GM18873 (cell line): ENCODE data around the gene PTBP3.
"Not testable (repeated sequence)": the region's sequence is repeated elsewhere in the genome, so short reads cannot be mapped to it uniquely, and the experiment has no call there.

Experiments used
- ATAC-seq: cut with Tn5 transposase; IDR thresholded peaks from one replicate; pipeline ENCODE4 v1.9.1; 2021; ENCODE audit warnings: mild to moderate bottlenecking, moderate library complexity, moderate number of reproducible peaks; ENCODE audit not compliant: unreplicated experiment, low FRiP score

Gene PTBP3

GRCh38 chr9:112274600-112274999 lies 58.8 kb downstream of the PTBP3 start:
- no peak for ATAC-seq

- ATAC-seq = no peak
These were observed 59.5 kb downstream of the PTBP3 start for GRCh38 chr9:112273876-112274275.

GRCh38 chr9:112271466-112272098 lies 61.8 kb downstream of the PTBP3 start:
- no peak for ATAC-seq

GRCh38 chr9:112268413-112268812 lies 65.0 kb downstream of the PTBP3 start:
- ATAC-seq = no peak

- not testable (repeated sequence) for ATAC-seq
These were observed 66.3 kb downstream of the PTBP3 start for GRCh38 chr9:112267086-112267485.

- ATAC-seq = no peak
These were observed 68.0 kb downstream of the PTBP3 start for GRCh38 chr9:112265391-112265790.

GRCh38 chr9:112262577-112262976 lies 70.8 kb downstream of the PTBP3 start:
- no peak for ATAC-seq

- ATAC-seq = no peak
These were observed 72.3 kb downstream of the PTBP3 start for GRCh38 chr9:112261133-112261532.

GRCh38 chr9:112258106-112258505 lies 75.3 kb downstream of the PTBP3 start:
- ATAC-seq = no peak

- no peak for ATAC-seq
These were observed 81.2 kb downstream of the PTBP3 start for GRCh38 chr9:112252194-112252593.

- no peak for ATAC-seq
These were observed 84.1 kb downstream of the PTBP3 start for GRCh38 chr9:112249277-112249676.

GRCh38 chr9:112248722-112249121 lies 84.7 kb downstream of the PTBP3 start:
- no peak for ATAC-seq

GRCh38 chr9:112247090-112247489 lies 86.3 kb downstream of the PTBP3 start:
- no peak for ATAC-seq

GRCh38 chr9:112245126-112245525 lies 88.3 kb downstream of the PTBP3 start:
- ATAC-seq = no peak

- no peak for ATAC-seq
These were observed 91.1 kb downstream of the PTBP3 start for GRCh38 chr9:112242147-112242804.

- ATAC-seq = no peak
These were observed 91.9 kb downstream of the PTBP3 start for GRCh38 chr9:112241491-112241890.

- ATAC-seq = no peak
These were observed 93.7 kb downstream of the PTBP3 start for GRCh38 chr9:112239708-112240107.

- ATAC-seq = no peak
These were observed 94.1 kb downstream of the PTBP3 start for GRCh38 chr9:112239284-112239683.

GRCh38 chr9:112234779-112235178 lies 98.6 kb downstream of the PTBP3 start:
- ATAC-seq = no peak

GRCh38 chr9:112233769-112234168 lies 99.7 kb downstream of the PTBP3 start:
- no peak for ATAC-seq

- no peak for ATAC-seq
These were observed 101.2 kb downstream of the PTBP3 start for GRCh38 chr9:112232233-112232632.

GRCh38 chr9:112226091-112226490 lies 107.3 kb downstream of the PTBP3 start:
- no peak for ATAC-seq
